CD4-positive, CD25-positive, alpha-beta regulatory T cell (primary cell): ENCODE results near the gene BICD2. TPM values are rescaled to one million over a fixed set of nuclear protein-coding genes. Genes with fewer than 3 reads are reported as not detected.

Source experiments
- ATAC-seq, 2 donors: fragments of 150-1000 bp; cut with Tn5 transposase; one replicate each; pipeline ENCODE4 v1.10.0; 2021; ENCODE audit warnings: low read depth in 2 of 2, moderate number of reproducible peaks in 2 of 2, moderate library complexity in 1 of 2
- DNase-seq, 3 donors: peaks; one replicate each; pipeline versions ENCODE4 v3.0.0 to v3.0.0-alpha.2; 2012 to 2022; ENCODE audit warnings: mixed read lengths in 1 of 3
- H3K27ac ChIP-seq: one replicate; pipeline ENCODE4 v1.7.0; 2013; ENCODE audit warnings: mild to moderate bottlenecking, low read length; ENCODE audit not compliant: insufficient read depth, poor library complexity, severe bottlenecking
- H3K27me3 ChIP-seq: one replicate; pipeline ENCODE4 v1.7.0; 2013; ENCODE audit warnings: low read length; ENCODE audit not compliant: control insufficient read depth, insufficient read depth
- H3K36me3 ChIP-seq: one replicate; pipeline ENCODE4 v1.7.0; 2013; ENCODE audit warnings: mild to moderate bottlenecking, low read length, moderate library complexity; ENCODE audit not compliant: control insufficient read depth, insufficient read depth
- H3K4me1 ChIP-seq: 2 replicates; pipeline ENCODE4 v1.7.0; 2013; ENCODE audit warnings: mild to moderate bottlenecking, low read length; ENCODE audit not compliant: insufficient read depth, control insufficient read depth, poor library complexity, severe bottlenecking
- H3K4me3 ChIP-seq: one replicate; pipeline ENCODE4 v1.7.0; 2013; ENCODE audit warnings: low read depth, mild to moderate bottlenecking, low read length, moderate library complexity
- H3K9me3 ChIP-seq, 2 experiments: 1 replicate in 1 of 2; 2 replicates in 1 of 2; pipeline ENCODE4 v1.7.0; 2013; ENCODE audit warnings: low read length in 2 of 2, mild to moderate bottlenecking in 1 of 2, moderate library complexity in 1 of 2; ENCODE audit not compliant: control insufficient read depth in 2 of 2
- H3K27ac Mint-ChIP-seq, 3 donors: one replicate each; pipeline ENCODE4 v1.8.0; 2020 to 2022; ENCODE audit warnings: mild to moderate bottlenecking in 3 of 3, mixed read lengths in 3 of 3, moderate library complexity in 2 of 3
- H3K27me3 Mint-ChIP-seq: one replicate; pipeline ENCODE4 v1.8.0; 2022; ENCODE audit warnings: mild to moderate bottlenecking, mixed read lengths
- H3K36me3 Mint-ChIP-seq: one replicate; pipeline ENCODE4 v1.8.0; 2020; ENCODE audit warnings: mixed read lengths
- H3K4me1 Mint-ChIP-seq, 4 donors: one replicate each; pipeline ENCODE4 v1.8.0; 2020 to 2022; ENCODE audit warnings: mixed read lengths in 4 of 4, mild to moderate bottlenecking in 1 of 4
- H3K4me3 Mint-ChIP-seq, 4 donors: one replicate each; pipeline ENCODE4 v1.8.0; 2020 to 2022; ENCODE audit warnings: mild to moderate bottlenecking in 4 of 4, mixed read lengths in 4 of 4, moderate library complexity in 3 of 4
- H3K9me3 Mint-ChIP-seq, 7 donors: one replicate each; pipeline ENCODE4 v1.8.0; 2020 to 2022; ENCODE audit warnings: mixed read lengths in 7 of 7, mild to moderate bottlenecking in 3 of 7, moderate library complexity in 2 of 7
- polyA plus RNA-seq, 4 donors: library from polyadenylated mRNA; unstranded; fragments of 300-500 nt; fragmentation: Illumina TruSeq; gene quantifications; one replicate each; pipeline ENCODE4 v1.2.3, GENCODE V29; 2021
- total RNA-seq: library from RNA; stranded (reverse); gene quantifications from one replicate; pipeline ENCODE4 v1.2.3, GENCODE V29; 2022

Gene BICD2
- total and polyA plus RNA-seq, 5 donors from 2014 or later: 5.6 to 29.3 (median 9.3) TPM

DNA sequence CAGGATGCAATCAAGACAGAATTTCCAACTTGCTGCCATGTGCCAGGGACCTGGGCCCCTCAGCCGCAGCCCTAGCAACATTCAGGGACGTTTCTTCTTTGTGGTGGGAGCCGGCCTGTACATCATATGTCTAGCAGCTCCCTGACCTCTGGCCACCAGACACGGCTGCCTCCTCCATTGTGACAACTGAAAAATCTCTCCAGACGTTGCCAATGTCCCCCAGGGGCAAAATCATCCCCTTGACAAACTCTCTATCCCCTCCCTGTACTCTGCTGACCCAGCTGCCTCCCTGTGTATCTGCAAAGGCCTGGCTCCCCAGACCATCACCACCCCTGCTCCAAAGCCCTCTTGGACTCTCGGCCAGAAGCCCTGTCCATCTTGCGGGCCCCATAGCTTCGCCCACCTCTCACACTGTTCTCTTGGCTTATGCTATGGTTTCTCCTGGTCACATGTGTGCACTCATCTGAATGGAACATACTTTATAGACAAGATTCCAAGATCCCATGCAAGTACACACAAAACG lies 40.8 kb downstream of the BICD2 start:
- Mint-ChIP-seq H3K4me1 (peaks cover 0 to 11% (median 8%) of the 10 kb centered on the region in 4 donors), H3K27me3 (no peaks in the 10 kb centered on the region), H3K36me3 (peaks cover 39% of the 10 kb centered on the region), H3K27ac (peak overlapping the region in 2 of 3 donors; percentile 26 to 64), H3K4me3 (no peak overlapping the region), H3K9me3 (no peaks in the 10 kb centered on the region)
- H3K4me3 ChIP-seq: no peak overlapping the region
- ATAC-seq: no peak
- H3K36me3 ChIP-seq: peaks cover 69% of the 10 kb centered on the region
- H3K27me3 ChIP-seq: no peaks in the 10 kb centered on the region
- H3K4me1 ChIP-seq: no peaks in the 10 kb centered on the region
- no peaks in the 10 kb centered on the region for H3K9me3 ChIP-seq
- no peak for DNase-seq
- H3K27ac ChIP-seq: no peak overlapping the region

DNA sequence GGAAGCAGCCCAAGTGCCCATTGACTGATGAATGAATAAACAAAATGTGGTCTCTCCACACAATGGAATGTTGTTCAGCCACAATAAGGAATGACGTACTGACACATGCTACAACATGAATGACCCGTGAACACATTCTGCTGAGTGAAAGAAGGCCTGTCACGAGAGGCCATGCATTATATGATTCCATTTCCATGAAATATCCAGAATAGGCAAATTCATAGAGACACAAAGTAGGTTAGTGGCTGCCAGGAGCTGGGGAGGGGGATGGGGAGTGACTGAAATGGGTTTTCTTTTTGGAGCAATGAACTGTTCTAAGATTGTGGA lies 41.4 kb downstream of the BICD2 start:
- Histone ChIP-seq H3K4me1 (no peaks in the 10 kb centered on the region), H3K9me3 (no peaks in the 10 kb centered on the region), H3K27me3 (no peaks in the 10 kb centered on the region), H3K27ac (no peak overlapping the region), H3K4me3 (no peak overlapping the region), H3K36me3 (peaks cover 67% of the 10 kb centered on the region)
- no peak for ATAC-seq
- H3K4me1 Mint-ChIP-seq: peaks cover 0 to 11% (median 8%) of the 10 kb centered on the region in 4 donors
- no peaks in the 10 kb centered on the region for H3K9me3 Mint-ChIP-seq
- DNase-seq: no peak
- no peaks in the 10 kb centered on the region for H3K27me3 Mint-ChIP-seq
- peaks cover 39% of the 10 kb centered on the region for H3K36me3 Mint-ChIP-seq
- H3K4me3 Mint-ChIP-seq: no peak overlapping the region
- peak overlapping the region in 2 of 3 donors; percentile 6 to 64 for H3K27ac Mint-ChIP-seq

DNA sequence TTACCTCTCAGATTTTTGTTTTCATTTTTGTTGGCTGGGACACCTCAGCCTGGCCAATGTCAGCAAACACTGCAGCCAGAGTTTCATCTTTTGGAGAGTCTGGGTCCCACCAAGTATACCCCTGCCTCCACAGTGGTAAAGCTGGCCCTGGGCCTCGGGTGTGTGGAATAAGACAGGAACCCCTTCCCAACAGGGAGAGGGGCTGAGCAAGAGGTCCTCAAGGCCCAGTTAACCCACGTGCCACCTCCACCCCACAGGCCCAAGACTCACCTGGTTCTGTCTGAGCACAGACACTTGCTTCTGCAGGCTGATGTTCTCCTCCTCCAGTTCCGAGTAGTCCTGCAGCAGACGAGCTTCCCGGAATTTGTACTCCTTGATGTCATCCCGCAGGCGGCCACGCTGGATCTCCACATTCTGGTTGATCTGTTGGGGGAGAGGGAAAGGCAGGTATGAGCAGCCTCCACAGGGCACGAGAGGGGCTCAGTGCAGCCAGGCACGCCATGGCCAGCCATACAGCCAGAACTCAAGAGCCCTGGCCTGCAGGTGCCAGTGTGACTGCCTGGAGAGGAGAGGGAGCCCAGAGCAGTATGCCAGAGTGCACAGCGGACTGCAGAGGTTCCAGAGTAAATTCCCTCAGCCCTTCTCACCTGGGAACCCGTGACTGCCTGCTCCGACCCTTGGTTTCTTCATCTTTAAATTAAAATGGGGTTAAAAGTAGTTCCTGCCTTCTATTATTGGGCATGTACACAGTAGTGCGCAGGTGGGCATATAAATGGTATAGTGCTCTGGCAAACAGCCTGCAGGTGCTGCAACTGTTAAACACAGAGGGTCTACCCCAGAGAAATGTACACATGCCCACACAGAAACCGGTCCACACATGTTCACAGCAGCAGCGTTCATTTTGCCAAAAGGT lies 42.0 kb downstream of the BICD2 start:
- Mint-ChIP-seq H3K36me3 (peaks cover 39% of the 10 kb centered on the region), H3K4me1 (peaks cover 0 to 11% (median 6%) of the 10 kb centered on the region in 4 donors), H3K9me3 (no peaks in the 10 kb centered on the region), H3K27ac (peak overlapping the region in 1 of 3 donors; percentile 64), H3K4me3 (no peak overlapping the region), H3K27me3 (no peaks in the 10 kb centered on the region)
- Histone ChIP-seq H3K36me3 (peaks cover 67% of the 10 kb centered on the region), H3K4me3 (no peak overlapping the region), H3K27me3 (no peaks in the 10 kb centered on the region), H3K27ac (no peak overlapping the region), H3K4me1 (no peaks in the 10 kb centered on the region), H3K9me3 (no peaks in the 10 kb centered on the region)
- DNase-seq (no peak), ATAC-seq (no peak)

DNA sequence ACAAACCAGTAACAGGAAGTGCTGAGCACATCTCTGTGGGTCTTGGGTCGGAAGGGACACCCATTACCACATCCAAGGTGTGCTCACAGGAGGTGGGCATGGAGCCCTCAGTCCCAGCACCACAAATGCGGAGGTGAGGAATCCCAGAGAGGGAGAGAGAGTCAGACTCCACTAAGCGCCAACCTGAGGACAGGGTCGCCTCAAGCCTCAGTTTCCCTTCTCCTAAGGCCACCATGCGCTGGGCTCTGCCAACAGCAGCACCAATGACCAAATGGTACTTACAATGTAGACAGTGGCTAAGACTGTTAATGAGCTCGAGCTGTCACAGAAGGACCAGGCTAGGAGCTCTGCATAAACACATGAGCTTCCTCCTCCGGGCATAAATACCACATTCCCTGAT lies 43.1 kb downstream of the BICD2 start:
- Mint-ChIP-seq H3K27me3 (no peaks in the 10 kb centered on the region), H3K9me3 (no peaks in the 10 kb centered on the region), H3K36me3 (peaks cover 41% of the 10 kb centered on the region), H3K27ac (peak overlapping the region in 1 of 3 donors; percentile 71), H3K4me3 (no peak overlapping the region), H3K4me1 (peaks cover 1 to 14% (median 4%) of the 10 kb centered on the region in 4 donors)
- H3K36me3 ChIP-seq: peaks cover 71% of the 10 kb centered on the region
- ATAC-seq (no peak), DNase-seq (no peak)
- peaks cover 4% of the 10 kb centered on the region for H3K4me1 ChIP-seq
- H3K27me3 ChIP-seq: no peaks in the 10 kb centered on the region
- no peak overlapping the region for H3K4me3 ChIP-seq
- H3K27ac ChIP-seq: no peak overlapping the region
- no peaks in the 10 kb centered on the region for H3K9me3 ChIP-seq

DNA sequence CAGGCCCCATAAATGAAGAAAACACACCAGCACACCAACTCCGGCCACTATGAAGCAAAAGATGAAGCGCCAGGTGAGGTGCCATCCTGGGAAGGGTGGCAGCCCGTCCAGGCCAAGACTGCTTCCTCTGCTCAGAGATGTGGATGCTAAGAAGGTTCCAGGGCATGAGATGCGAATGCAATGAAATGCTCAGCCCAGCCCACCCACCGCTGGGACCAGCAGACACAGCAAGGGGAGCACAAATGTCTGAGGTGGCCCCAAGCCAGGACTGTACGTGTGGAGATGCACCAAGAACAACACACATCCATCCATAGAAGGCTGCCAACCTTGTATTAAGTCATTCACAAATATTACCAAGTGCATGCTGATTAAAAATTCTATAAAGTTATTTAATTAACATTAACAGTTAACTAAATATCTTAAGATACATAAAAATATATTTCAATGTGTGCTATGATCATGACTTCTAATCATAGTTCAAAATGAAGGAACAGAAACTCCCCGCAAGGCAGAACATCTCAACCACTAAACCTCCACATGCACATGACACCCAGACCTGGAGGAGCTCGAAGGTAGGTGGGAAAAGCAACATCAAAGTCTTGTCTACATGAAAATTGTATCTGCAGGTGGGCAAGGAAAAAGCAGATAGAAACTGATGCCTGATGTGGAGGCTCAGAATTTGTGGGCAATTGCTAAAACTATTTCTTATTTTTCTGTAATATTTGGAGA lies 43.7 kb downstream of the BICD2 start:
- no peak overlapping the region for H3K27ac ChIP-seq
- peaks cover 68% of the 10 kb centered on the region for H3K36me3 ChIP-seq
- H3K27ac Mint-ChIP-seq: peak overlapping the region in 2 of 3 donors; percentile 38 to 71
- DNase-seq (no peak), ATAC-seq (no peak)
- no peak overlapping the region for H3K4me3 ChIP-seq
- peaks cover 5% of the 10 kb centered on the region for H3K4me1 ChIP-seq
- peaks cover 40% of the 10 kb centered on the region for H3K36me3 Mint-ChIP-seq
- H3K4me1 Mint-ChIP-seq: peaks cover 4 to 10% (median 6%) of the 10 kb centered on the region in 4 donors
- H3K27me3 Mint-ChIP-seq: no peaks in the 10 kb centered on the region
- peak overlapping the region in 1 of 4 donors; percentile 48 for H3K4me3 Mint-ChIP-seq
- H3K27me3 ChIP-seq: no peaks in the 10 kb centered on the region
- H3K9me3 ChIP-seq: no peaks in the 10 kb centered on the region
- no peaks in the 10 kb centered on the region for H3K9me3 Mint-ChIP-seq

- Histone ChIP-seq H3K4me3 (no peak overlapping the region), H3K27ac (no peak overlapping the region), H3K36me3 (peaks cover 68% of the 10 kb centered on the region)
Observed at GRCh38 chr9:92720209-92720765, 44.3 kb downstream of the BICD2 start.

DNA sequence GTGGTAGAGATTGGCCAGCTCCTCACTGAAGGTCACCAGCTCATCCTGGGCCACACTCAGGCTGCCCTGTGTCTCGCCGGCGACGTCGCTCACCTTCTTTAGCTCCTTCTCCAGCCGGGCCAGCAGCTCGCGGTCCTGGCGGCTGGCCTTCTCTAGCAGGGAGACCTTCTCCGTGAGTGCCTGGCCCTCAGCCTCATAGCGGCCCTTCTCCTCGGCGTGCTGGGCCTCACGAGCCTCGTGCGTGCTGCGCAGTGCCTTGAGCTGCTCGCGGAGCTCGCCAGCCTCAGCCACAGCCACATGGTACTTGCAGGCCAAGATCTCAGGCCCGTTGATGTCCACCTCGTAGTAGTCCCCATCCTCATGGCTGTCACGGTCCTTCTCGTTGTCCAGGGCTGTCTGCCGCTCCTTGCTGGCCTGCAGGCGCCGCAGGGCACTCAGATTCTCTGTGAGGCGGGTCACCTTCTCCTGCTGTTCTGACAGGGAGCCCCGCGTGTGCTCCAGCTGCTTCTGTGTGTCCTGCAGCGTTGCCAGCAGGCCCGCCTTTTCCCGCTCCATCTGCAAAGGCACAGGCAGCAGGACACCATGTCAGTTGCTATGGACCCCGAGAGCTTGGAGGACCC lies 45.5 kb downstream of the BICD2 start:
- no peak overlapping the region for H3K27ac ChIP-seq
- H3K27me3 ChIP-seq: no peaks in the 10 kb centered on the region
- H3K9me3 Mint-ChIP-seq: no peaks in the 10 kb centered on the region
- no peak overlapping the region for H3K4me3 ChIP-seq
- ATAC-seq (no peak), DNase-seq (no peak)
- H3K4me1 ChIP-seq: peaks cover 5% of the 10 kb centered on the region
- H3K27ac Mint-ChIP-seq: no peak overlapping the region
- H3K36me3 ChIP-seq: peaks cover 75% of the 10 kb centered on the region
- H3K36me3 Mint-ChIP-seq: peaks cover 40% of the 10 kb centered on the region
- H3K9me3 ChIP-seq: no peaks in the 10 kb centered on the region
- peaks cover 1 to 9% (median 6%) of the 10 kb centered on the region in 4 donors for H3K4me1 Mint-ChIP-seq
- no peak overlapping the region for H3K4me3 Mint-ChIP-seq
- no peaks in the 10 kb centered on the region for H3K27me3 Mint-ChIP-seq

More at GRCh38 chr9:92720209-92720765, 44.3 kb downstream of the BICD2 start:
- Histone ChIP-seq H3K27me3 (no peaks in the 10 kb centered on the region), H3K9me3 (no peaks in the 10 kb centered on the region), H3K4me1 (peaks cover 5% of the 10 kb centered on the region)
- Mint-ChIP-seq H3K27me3 (no peaks in the 10 kb centered on the region), H3K27ac (peak overlapping the region in 1 of 3 donors; percentile 38), H3K9me3 (no peaks in the 10 kb centered on the region), H3K4me3 (no peak overlapping the region), H3K4me1 (peaks cover 4 to 7% (median 5%) of the 10 kb centered on the region in 4 donors), H3K36me3 (peaks cover 39% of the 10 kb centered on the region)
- ATAC-seq: no peak
- DNase-seq: no peak
